Activated T-cell treated with anti-CD3 and anti-CD28 coated beads, Interleukin-2, amount 50 U/mL, for 48 hours (primary cell): ENCODE results near the gene ATF1.

ENCODE experiments used
- DNase-seq, 2 experiments: peaks; one replicate each; pipeline ENCODE4 v3.0.0-alpha.2; 2020

Gene ATF1

GRCh38 chr12:50763639-50764285 lies at the start of gene ATF1:
TSS of gene ATF1 (plus strand) at chr12:50764101. CDS start at chr12:50780146, 16,045 bp downstream.
- peak; percentile 91 to 94 for DNase-seq

- DNase-seq = no peak
Measured at GRCh38 chr12:50715174-50715573, 48.7 kb upstream of the ATF1 start.

- DNase-seq = no peak
Measured at GRCh38 chr12:50718760-50719159, 45.1 kb upstream of the ATF1 start.

- DNase-seq = no peak
Measured at GRCh38 chr12:50720085-50720484, 43.8 kb upstream of the ATF1 start.

- DNase-seq = no peak
Measured at GRCh38 chr12:50720501-50720900, 43.4 kb upstream of the ATF1 start.

GRCh38 chr12:50723865-50724264 lies 40.0 kb upstream of the ATF1 start:
- no peak for DNase-seq

- no peak for DNase-seq
Measured at GRCh38 chr12:50725011-50725942, 38.6 kb upstream of the ATF1 start.

- no peak for DNase-seq
Measured at GRCh38 chr12:50727466-50727865, 36.4 kb upstream of the ATF1 start.

GRCh38 chr12:50728417-50728816 lies 35.5 kb upstream of the ATF1 start:
- DNase-seq = no peak

GRCh38 chr12:50728841-50729240 lies 35.1 kb upstream of the ATF1 start:
- DNase-seq = no peak

- no peak for DNase-seq
Measured at GRCh38 chr12:50732591-50732990, 31.3 kb upstream of the ATF1 start.

GRCh38 chr12:50733706-50734105 lies 30.2 kb upstream of the ATF1 start:
- no peak for DNase-seq

- DNase-seq = peak; percentile 25 to 28
Measured at GRCh38 chr12:50734409-50735263, 29.3 kb upstream of the ATF1 start.

GRCh38 chr12:50739611-50740010 lies 24.3 kb upstream of the ATF1 start:
- no peak for DNase-seq

GRCh38 chr12:50740307-50740706 lies 23.6 kb upstream of the ATF1 start:
- DNase-seq = no peak

GRCh38 chr12:50742776-50743175 lies 21.1 kb upstream of the ATF1 start:
- DNase-seq = no peak

GRCh38 chr12:50745861-50746260 lies 18.0 kb upstream of the ATF1 start:
- DNase-seq = no peak

GRCh38 chr12:50746431-50746830 lies 17.5 kb upstream of the ATF1 start:
- DNase-seq = no peak

- DNase-seq = no peak
Measured at GRCh38 chr12:50747817-50748216, 16.1 kb upstream of the ATF1 start.

- no peak for DNase-seq
Measured at GRCh38 chr12:50749459-50749882, 14.4 kb upstream of the ATF1 start.

- DNase-seq = no peak
Measured at GRCh38 chr12:50750366-50750765, 13.5 kb upstream of the ATF1 start.

GRCh38 chr12:50751948-50752721 lies 11.8 kb upstream of the ATF1 start:
- DNase-seq = no peak
